Hippocampal formation (tissue), 2 donors: ENCODE data around the gene FRY.

Experiments used
- DNase-seq, 2 donors: peaks; one replicate each; lab custom pipeline; 2025; lab: John Stamatoyannopoulos, UW

The FRY gene

GRCh38 chr13:32016631-32017030, 14.9 kb upstream of the FRY start:
- DNase-seq = no peak

- DNase-seq = no peak
Observed at GRCh38 chr13:32017474-32017873, 14.1 kb upstream of the FRY start.

GRCh38 chr13:32019612-32020233, 11.9 kb upstream of the FRY start:
- DNase-seq = peak; percentile 21 to 44

GRCh38 chr13:32021785-32022184, 9.8 kb upstream of the FRY start:
- DNase-seq = no peak

GRCh38 chr13:32022311-32022710, 9.3 kb upstream of the FRY start:
- no peak for DNase-seq

GRCh38 chr13:32023096-32023495, 8.5 kb upstream of the FRY start:
- DNase-seq = no peak

GRCh38 chr13:32023698-32024097, 7.9 kb upstream of the FRY start:
- DNase-seq = no peak

GRCh38 chr13:32024750-32025149, 6.8 kb upstream of the FRY start:
- DNase-seq = no peak

GRCh38 chr13:32025730-32026129, 5.8 kb upstream of the FRY start:
- DNase-seq = no peak

- no peak for DNase-seq
Observed at GRCh38 chr13:32026623-32027022, 5.0 kb upstream of the FRY start.

GRCh38 chr13:32028711-32029110, 2.9 kb upstream of the FRY start:
- no peak for DNase-seq

- DNase-seq = no peak
Observed at GRCh38 chr13:32029684-32030083, 1.9 kb upstream of the FRY start.

- no peak for DNase-seq
Observed at GRCh38 chr13:32031815-32032370, 319 bp downstream of the FRY start.

GRCh38 chr13:32032759-32033158, 1.2 kb downstream of the FRY start:
- no peak for DNase-seq

- no peak for DNase-seq
Observed at GRCh38 chr13:32033744-32034143, 2.2 kb downstream of the FRY start.

- DNase-seq = no peak
Observed at GRCh38 chr13:32035716-32036115, 4.1 kb downstream of the FRY start.

GRCh38 chr13:32036126-32036695, 4.6 kb downstream of the FRY start:
- no peak for DNase-seq

GRCh38 chr13:32036757-32037156, 5.2 kb downstream of the FRY start:
- DNase-seq = no peak

GRCh38 chr13:32037471-32037870, 5.9 kb downstream of the FRY start:
- no peak for DNase-seq

GRCh38 chr13:32038343-32038742, 6.8 kb downstream of the FRY start:
- no peak for DNase-seq

GRCh38 chr13:32039056-32039455, 7.5 kb downstream of the FRY start:
- no peak for DNase-seq

GRCh38 chr13:32039528-32039927, 8.0 kb downstream of the FRY start:
- no peak for DNase-seq

- no peak for DNase-seq
Observed at GRCh38 chr13:32040052-32040642, 8.6 kb downstream of the FRY start.
